IPS-15b (cell line): ENCODE results near the gene SETD1B.
"Not testable (repeated sequence)": the region's sequence is repeated elsewhere in the genome, so short reads cannot be mapped to it uniquely, and the experiment has no call there.

Source experiments
- H3K27me3 ChIP-seq: one replicate; pipeline ENCODE4 v1.6.1; 2013; ENCODE audit warnings: low read length; ENCODE audit not compliant: control insufficient read depth, insufficient read depth
- H3K36me3 ChIP-seq: one replicate; pipeline ENCODE4 v1.6.1; 2013; ENCODE audit warnings: low read length; ENCODE audit not compliant: control insufficient read depth, insufficient read depth
- H3K4me1 ChIP-seq: one replicate; pipeline ENCODE4 v1.6.1; 2013; ENCODE audit warnings: mild to moderate bottlenecking, low read length; ENCODE audit not compliant: control insufficient read depth, insufficient read depth
- H3K4me3 ChIP-seq: one replicate; pipeline ENCODE4 v1.5.1; 2013; ENCODE audit warnings: low read depth, low read length
- H3K9ac ChIP-seq: one replicate; pipeline ENCODE4 v1.6.1; 2013; ENCODE audit warnings: low read depth, mild to moderate bottlenecking, low read length
- H3K9me3 ChIP-seq: one replicate; pipeline ENCODE4 v1.6.1; 2013; ENCODE audit warnings: mild to moderate bottlenecking, low read length; ENCODE audit not compliant: control insufficient read depth, insufficient read depth

SETD1B gene

GRCh38 chr12:121781998-121782979, 21.5 kb upstream of the SETD1B start:
- no peak overlapping the region for H3K4me3 ChIP-seq
- H3K4me1 ChIP-seq, result no peaks in the 10 kb centered on the region
- H3K36me3 ChIP-seq, result peaks cover 33% of the 10 kb centered on the region
- H3K9ac ChIP-seq, result peak overlapping the region; percentile 0
- no peaks in the 10 kb centered on the region for H3K9me3 ChIP-seq
- no peaks in the 10 kb centered on the region for H3K27me3 ChIP-seq

GRCh38 chr12:121783766-121784165, 20.0 kb upstream of the SETD1B start:
- H3K9ac ChIP-seq, result no peak overlapping the region
- H3K9me3 ChIP-seq, result no peaks in the 10 kb centered on the region
- H3K36me3 ChIP-seq, result peaks cover 30% of the 10 kb centered on the region
- no peak overlapping the region for H3K4me3 ChIP-seq
- no peaks in the 10 kb centered on the region for H3K27me3 ChIP-seq
- H3K4me1 ChIP-seq, result no peaks in the 10 kb centered on the region

- Histone ChIP-seq H3K9ac (no peak overlapping the region), H3K9me3 (no peaks in the 10 kb centered on the region), H3K4me3 (no peak overlapping the region), H3K27me3 (no peaks in the 10 kb centered on the region), H3K36me3 (peaks cover 26% of the 10 kb centered on the region), H3K4me1 (no peaks in the 10 kb centered on the region)
Measured at GRCh38 chr12:121784460-121784859, 19.3 kb upstream of the SETD1B start.

- Histone ChIP-seq H3K9ac (no peak overlapping the region), H3K27me3 (no peaks in the 10 kb centered on the region), H3K36me3 (peaks cover 13% of the 10 kb centered on the region), H3K4me3 (no peak overlapping the region), H3K9me3 (no peaks in the 10 kb centered on the region), H3K4me1 (peaks cover 4% of the 10 kb centered on the region)
Measured at GRCh38 chr12:121786440-121786825, 17.4 kb upstream of the SETD1B start.

GRCh38 chr12:121787063-121788025, 16.5 kb upstream of the SETD1B start:
- peaks cover 4% of the 10 kb centered on the region for H3K4me1 ChIP-seq
- no peak overlapping the region for H3K9ac ChIP-seq
- H3K27me3 ChIP-seq, result no peaks in the 10 kb centered on the region
- H3K36me3 ChIP-seq, result peaks cover 13% of the 10 kb centered on the region
- no peaks in the 10 kb centered on the region for H3K9me3 ChIP-seq
- no peak overlapping the region for H3K4me3 ChIP-seq

- H3K4me3 ChIP-seq, result no peak overlapping the region
- H3K27me3 ChIP-seq, result no peaks in the 10 kb centered on the region
- peaks cover 13% of the 10 kb centered on the region for H3K36me3 ChIP-seq
- peaks cover 4% of the 10 kb centered on the region for H3K4me1 ChIP-seq
- H3K9ac ChIP-seq, result no peak overlapping the region
- H3K9me3 ChIP-seq, result no peaks in the 10 kb centered on the region
Measured at GRCh38 chr12:121788176-121788818, 15.5 kb upstream of the SETD1B start.

GRCh38 chr12:121789233-121789781, 14.5 kb upstream of the SETD1B start:
- H3K9me3 ChIP-seq, result no peaks in the 10 kb centered on the region
- no peaks in the 10 kb centered on the region for H3K27me3 ChIP-seq
- H3K4me1 ChIP-seq, result peaks cover 5% of the 10 kb centered on the region
- H3K36me3 ChIP-seq, result peaks cover 13% of the 10 kb centered on the region
- H3K9ac ChIP-seq, result no peak overlapping the region
- H3K4me3 ChIP-seq, result no peak overlapping the region

GRCh38 chr12:121789800-121790728, 13.7 kb upstream of the SETD1B start:
- Histone ChIP-seq H3K4me1 (peaks cover 9% of the 10 kb centered on the region), H3K4me3 (no peak overlapping the region), H3K27me3 (no peaks in the 10 kb centered on the region), H3K9ac (peak overlapping the region; percentile 12), H3K36me3 (peaks cover 13% of the 10 kb centered on the region), H3K9me3 (no peaks in the 10 kb centered on the region)

GRCh38 chr12:121790785-121791184, 13.0 kb upstream of the SETD1B start:
- Histone ChIP-seq H3K4me1 (peaks cover 12% of the 10 kb centered on the region), H3K36me3 (peaks cover 16% of the 10 kb centered on the region)
- H3K9ac ChIP-seq, H3K4me3 ChIP-seq, H3K27me3 ChIP-seq, H3K9me3 ChIP-seq: not testable (repeated sequence)

GRCh38 chr12:121791671-121792551, 11.9 kb upstream of the SETD1B start:
- no peak overlapping the region for H3K9ac ChIP-seq
- H3K36me3 ChIP-seq, result peaks cover 18% of the 10 kb centered on the region
- H3K4me3 ChIP-seq, result peak overlapping the region; percentile 79
- H3K9me3 ChIP-seq, result no peaks in the 10 kb centered on the region
- H3K4me1 ChIP-seq, result peaks cover 12% of the 10 kb centered on the region
- no peaks in the 10 kb centered on the region for H3K27me3 ChIP-seq
